Measurements from ENCODE around the gene WDR62.

Gene WDR62

DNA sequence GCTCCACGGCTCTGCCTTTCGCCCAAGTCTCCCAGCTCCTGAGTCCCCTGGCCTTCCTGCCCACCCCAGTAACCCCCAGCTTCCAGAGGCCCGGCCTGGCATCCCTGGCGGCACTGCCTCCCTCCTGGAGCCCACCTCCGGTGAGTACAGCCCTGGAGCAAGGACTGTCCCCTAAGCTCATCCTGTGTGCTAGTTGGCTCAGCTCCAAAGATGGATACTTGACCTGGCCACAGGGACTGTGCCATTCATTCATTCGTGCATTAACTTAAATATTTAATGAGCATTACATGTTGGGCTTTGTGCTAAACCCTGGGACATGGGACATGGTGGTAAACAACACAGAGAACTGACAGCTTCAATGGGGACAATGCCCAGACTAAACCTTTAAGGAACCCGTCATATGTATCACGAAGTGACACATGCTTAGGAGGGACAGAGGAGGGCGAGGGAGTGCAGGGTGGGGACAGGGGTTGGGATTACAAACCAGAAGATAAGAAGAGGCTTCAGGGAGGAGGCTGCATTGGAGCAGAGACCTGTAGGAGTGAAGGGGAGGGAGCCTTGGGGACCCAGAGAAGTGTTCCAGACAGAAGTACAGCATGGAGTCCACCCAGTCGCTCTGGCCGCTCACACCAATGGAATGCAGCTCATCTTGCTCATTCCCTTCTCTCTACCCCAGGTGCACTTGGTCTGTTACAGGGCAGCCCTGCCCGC lies 49.3 kb downstream of the WDR62 start (continued):
- no peak for TF ChIP-seq ZNF214 (tag by site-specific recombination; IDR thresholded peaks at IDR 0.05; ENCODE audit: borderline replicate concordance)
- TF ChIP-seq ZNF626 (tag by site-specific recombination; IDR thresholded peaks at IDR 0.05), result no peak
- no peak for TF ChIP-seq ZNF629 (tag by site-specific recombination; IDR thresholded peaks at IDR 0.05)
- TF ChIP-seq ZNF184 (tag by site-specific recombination; IDR thresholded peaks at IDR 0.05), result no peak
- TF ChIP-seq ZNF521 (tag by site-specific recombination; IDR thresholded peaks at IDR 0.05), result no peak

DNA sequence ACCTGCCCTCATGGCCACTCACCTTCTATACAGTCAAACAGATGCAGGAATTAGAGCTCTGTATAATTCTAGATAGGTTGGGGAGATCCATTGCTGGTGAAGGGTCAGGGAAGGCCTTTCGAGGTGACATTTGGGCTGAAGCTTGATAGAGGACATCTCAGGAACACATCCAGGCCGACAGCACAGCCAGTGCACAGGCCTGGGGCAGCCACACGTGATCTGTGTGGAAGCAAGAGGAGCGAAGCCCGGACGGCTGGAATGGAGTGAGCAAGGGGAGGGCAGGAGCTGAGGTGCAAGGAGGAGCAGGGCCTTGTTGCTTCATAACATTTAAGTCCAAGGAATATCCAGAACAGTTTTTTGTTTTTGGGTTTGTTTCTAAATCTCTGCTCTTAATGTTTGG lies 51.7 kb downstream of the WDR62 start:
- Histone ChIP-seq H3K4me3 (ENCODE audit: low read depth, low read length) (no peak overlapping the region), H3K27ac (ENCODE audit: extremely low read depth, low read depth, low read length) (peak overlapping the region; percentile 41; the same call in 1 of the 2 replicates), H3K36me3 (ENCODE audit: control insufficient read depth in 2 of 2, insufficient read depth in 1 of 2, low read length in 2 of 2) (peaks cover 55 to 66% of the 10 kb centered on the region in 2 experiments), H3K4me1 (ENCODE audit: control insufficient read depth, insufficient read depth, low read length) (no peaks in the 10 kb centered on the region), H3K9me3 (ENCODE audit: control insufficient read depth, insufficient read depth, low read depth, low read length) (no peaks in the 10 kb centered on the region)
- CTCF ChIA-PET, result interaction anchor here (0.7 to 1.3 kb wide), 2 partner anchors 20 to 862 kb away, joined by 6 to 7 read pairs; no protein-coding TSS in a partner anchor
- TF ChIP-seq ZNF280C (tag by site-specific recombination; IDR thresholded peaks at IDR 0.05) (no peak), ZNF600 (tag by site-specific recombination; IDR thresholded peaks at IDR 0.05) (peak; percentile 65; the same call in 1 of the 2 replicates), ZBTB48 (tag by site-specific recombination; IDR thresholded peaks at IDR 0.05) (no peak), BCL11A (tag by site-specific recombination; IDR thresholded peaks at IDR 0.05; ENCODE audit: low read depth) (no peak)
- POLR2A ChIA-PET, result interaction anchor here (0.8 to 2.4 kb wide), 4 partner anchors 9 to 92 kb away, joined by 3 to 22 read pairs (median 5); partner anchors contain the start of genes ALKBH6, POLR2I and TBCB

DNA sequence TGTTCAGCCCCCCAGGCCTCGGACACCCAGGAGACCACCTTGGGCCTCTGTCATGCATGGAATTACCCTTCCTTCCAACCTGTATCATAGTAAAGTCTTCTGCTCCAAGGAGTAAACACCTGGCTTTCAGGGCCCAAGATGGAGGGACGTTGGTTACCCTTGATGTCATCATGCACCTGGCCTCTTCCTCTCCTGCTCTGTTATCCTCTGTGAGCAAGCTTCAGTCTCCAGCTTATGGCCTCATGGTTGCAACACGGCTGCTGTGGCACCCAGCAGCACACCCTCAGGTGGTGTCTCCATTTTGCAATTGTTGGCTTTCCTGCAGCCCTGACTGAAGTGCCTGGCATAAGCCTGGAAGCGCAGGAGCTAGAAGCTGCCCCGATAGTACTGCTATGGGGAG lies 52.3 kb downstream of the WDR62 start:
- Histone ChIP-seq H3K36me3 (ENCODE audit: control insufficient read depth in 2 of 2, insufficient read depth in 1 of 2, low read length in 2 of 2) (peaks cover 58 to 64% of the 10 kb centered on the region in 2 experiments), H3K9me3 (ENCODE audit: control insufficient read depth, insufficient read depth, low read depth, low read length) (no peaks in the 10 kb centered on the region), H3K27ac (ENCODE audit: extremely low read depth, low read depth, low read length) (peak overlapping the region; percentile 41; the same call in 1 of the 2 replicates), H3K4me3 (ENCODE audit: low read depth, low read length) (no peak overlapping the region), H3K4me1 (ENCODE audit: control insufficient read depth, insufficient read depth, low read length) (no peaks in the 10 kb centered on the region)
- ChIA-PET POLR2A (interaction anchor here (1.3 to 2.4 kb wide), 2 partner anchors 9 to 93 kb away, joined by 5 to 22 read pairs; partner anchors contain the start of genes ALKBH6, POLR2I and TBCB), CTCF (interaction anchor here (3.2 kb wide), 1 partner anchor 46 kb away, joined by 22 read pairs; no protein-coding TSS in a partner anchor)
- TF ChIP-seq KLF17 (tag by site-specific recombination; IDR thresholded peaks at IDR 0.05) (no peak), ZSCAN30 (tag by site-specific recombination; IDR thresholded peaks at IDR 0.05) (0 out of 2 replicates have a peak, but pooled peaks have one; percentile 21), ZNF701 (tag by site-specific recombination; IDR thresholded peaks at IDR 0.05) (no peak), KLF16 (tag by site-specific recombination; IDR thresholded peaks at IDR 0.05) (no peak), ZNF580 (tag by site-specific recombination; IDR thresholded peaks at IDR 0.05) (peak; percentile 68; the same call in 1 of the 2 replicates), YY2 (tag by site-specific recombination; IDR thresholded peaks at IDR 0.05) (peak; percentile 41; the same call in 1 of the 2 replicates), ZBTB17 (tag by site-specific recombination; IDR thresholded peaks at IDR 0.05) (peak; percentile 50; the same call in 1 of the 2 replicates), ZEB2 (tag by site-specific recombination; IDR thresholded peaks at IDR 0.05) (peak; percentile 49; the same call in 1 of the 2 replicates), SP7 (tag by site-specific recombination; IDR thresholded peaks at IDR 0.05) (peak; percentile 45; the same call in 1 of the 2 replicates), ZSCAN5A (tag by site-specific recombination; IDR thresholded peaks at IDR 0.05) (no peak)
- TF ChIP-seq, protein P1, sequence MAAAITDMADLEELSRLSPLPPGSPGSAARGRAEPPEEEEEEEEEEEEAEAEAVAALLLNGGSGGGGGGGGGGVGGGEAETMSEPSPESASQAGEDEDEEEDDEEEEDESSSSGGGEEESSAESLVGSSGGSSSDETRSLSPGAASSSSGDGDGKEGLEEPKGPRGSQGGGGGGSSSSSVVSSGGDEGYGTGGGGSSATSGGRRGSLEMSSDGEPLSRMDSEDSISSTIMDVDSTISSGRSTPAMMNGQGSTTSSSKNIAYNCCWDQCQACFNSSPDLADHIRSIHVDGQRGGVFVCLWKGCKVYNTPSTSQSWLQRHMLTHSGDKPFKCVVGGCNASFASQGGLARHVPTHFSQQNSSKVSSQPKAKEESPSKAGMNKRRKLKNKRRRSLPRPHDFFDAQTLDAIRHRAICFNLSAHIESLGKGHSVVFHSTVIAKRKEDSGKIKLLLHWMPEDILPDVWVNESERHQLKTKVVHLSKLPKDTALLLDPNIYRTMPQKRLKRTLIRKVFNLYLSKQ (tag by site-specific recombination; IDR thresholded peaks at IDR 0.05; ENCODE audit: borderline replicate concordance), result no peak
- TF ChIP-seq, protein P2, sequence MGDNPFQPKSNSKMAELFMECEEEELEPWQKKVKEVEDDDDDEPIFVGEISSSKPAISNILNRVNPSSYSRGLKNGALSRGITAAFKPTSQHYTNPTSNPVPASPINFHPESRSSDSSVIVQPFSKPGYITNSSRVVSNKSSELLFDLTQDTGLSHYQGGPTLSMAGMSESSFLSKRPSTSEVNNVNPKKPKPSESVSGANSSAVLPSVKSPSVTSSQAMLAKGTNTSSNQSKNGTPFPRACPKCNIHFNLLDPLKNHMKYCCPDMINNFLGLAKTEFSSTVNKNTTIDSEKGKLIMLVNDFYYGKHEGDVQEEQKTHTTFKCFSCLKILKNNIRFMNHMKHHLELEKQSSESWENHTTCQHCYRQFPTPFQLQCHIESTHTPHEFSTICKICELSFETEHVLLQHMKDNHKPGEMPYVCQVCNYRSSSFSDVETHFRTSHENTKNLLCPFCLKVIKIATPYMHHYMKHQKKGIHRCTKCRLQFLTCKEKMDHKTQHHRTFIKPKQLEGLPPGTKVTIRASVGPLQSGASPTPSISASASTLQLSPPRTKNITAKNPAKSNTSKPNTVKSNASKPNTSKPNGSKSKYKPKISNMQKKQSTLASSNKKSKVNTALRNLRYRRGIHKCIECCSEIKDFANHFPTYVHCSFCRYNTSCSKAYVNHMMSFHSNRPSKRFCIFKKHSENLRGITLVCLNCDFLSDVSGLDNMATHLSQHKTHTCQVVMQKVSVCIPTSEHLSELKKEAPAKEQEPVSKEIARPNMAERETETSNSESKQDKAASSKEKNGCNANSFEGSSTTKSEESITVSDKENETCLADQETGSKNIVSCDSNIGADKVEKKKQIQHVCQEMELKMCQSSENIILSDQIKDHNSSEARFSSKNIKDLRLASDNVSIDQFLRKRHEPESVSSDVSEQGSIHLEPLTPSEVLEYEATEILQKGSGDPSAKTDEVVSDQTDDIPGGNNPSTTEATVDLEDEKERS (tag by site-specific recombination; IDR thresholded peaks at IDR 0.05), result peak; percentile 98

Data from HEK293 (cell line).